ENCODE measurements around the gene SMURF1.

SMURF1 gene

DNA sequence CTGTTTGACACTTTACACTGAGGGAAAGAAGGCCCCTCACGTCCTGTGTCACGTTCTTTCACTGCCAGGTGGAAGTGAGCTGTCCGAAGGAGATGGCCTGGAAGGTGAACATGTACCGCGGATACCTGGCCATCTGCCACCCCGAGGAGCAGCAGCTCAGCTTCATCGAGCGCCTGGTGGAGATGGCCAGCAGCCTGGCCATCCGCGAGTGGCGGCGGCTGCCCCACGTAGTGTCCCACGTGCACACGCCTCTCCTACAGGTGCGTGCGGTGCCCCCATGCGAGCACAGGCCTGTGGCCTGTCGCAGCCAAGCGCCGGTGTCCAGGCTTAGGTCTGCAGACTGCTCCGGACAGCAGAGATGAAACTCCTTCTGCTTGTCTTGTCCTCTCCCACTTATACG lies 162.2 kb downstream of the SMURF1 start:
- DNase-seq, result no peak

DNA sequence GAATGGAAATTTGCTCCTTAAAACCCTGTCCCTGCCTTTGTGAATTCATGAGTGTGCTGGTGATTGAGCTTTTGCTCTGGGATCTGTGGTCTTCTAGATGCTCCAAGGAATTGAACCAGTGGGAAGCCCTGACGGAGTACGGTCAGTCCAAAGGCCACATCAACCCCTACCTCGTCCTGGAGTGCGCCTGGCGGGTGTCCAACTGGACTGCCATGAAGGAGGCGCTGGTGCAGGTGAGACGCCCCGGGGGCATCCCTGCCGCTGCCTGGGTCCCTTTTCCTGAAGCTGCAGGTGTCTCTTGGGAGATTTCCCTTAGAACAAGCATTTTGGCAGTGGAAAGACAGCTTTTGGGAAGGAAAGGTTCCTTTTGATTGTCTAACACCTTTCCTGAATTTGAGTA lies 165.2 kb downstream of the SMURF1 start:
- no peak for DNase-seq
